Keratinocyte (primary cell): ENCODE measurements around the gene SCRN2. TPM values are rescaled to one million over a fixed set of nuclear protein-coding genes. Genes with fewer than 3 reads are reported as not detected.
A peak's percentile ranks its signal among the peaks of the same experiment; 100 is the strongest.

Experiments used
- DNase-seq: peaks from one replicate; pipeline ENCODE4 v3.0.0-alpha.2; 2011; ENCODE audit warnings: low read depth, missing footprints, low spot score
- FAIRE-seq: peaks from 2 replicates; lab custom pipeline; 2011; peaks lifted over from hg19 to GRCh38; lab: Jason Lieb, UNC
- H2AFZ ChIP-seq: 2 replicates; pipeline ENCODE4 v1.6.0; 2012; ENCODE audit warnings: low read length, control low read depth, inconsistent platforms; ENCODE audit not compliant: control insufficient read depth
- H3K27ac ChIP-seq: 2 replicates; pipeline ENCODE4 v1.5.1; 2011; ENCODE audit warnings: low read length; ENCODE audit not compliant: control insufficient read depth, insufficient read depth
- H3K27me3 ChIP-seq: 3 replicates; pipeline ENCODE4 v1.6.0; 2011; ENCODE audit warnings: low read length; ENCODE audit not compliant: control insufficient read depth, insufficient read depth; ENCODE audit errors: extremely low read depth
- H3K36me3 ChIP-seq, 2 experiments: 2 replicates in 1 of 2; 3 replicates in 1 of 2; pipeline ENCODE4 v1.5.1; 2011; ENCODE audit warnings: low read length in 2 of 2, mild to moderate bottlenecking in 1 of 2; ENCODE audit not compliant: control insufficient read depth in 2 of 2, insufficient read depth in 2 of 2; ENCODE audit errors: extremely low read depth in 1 of 2
- H3K4me1 ChIP-seq: 3 replicates; pipeline ENCODE4 v1.5.1; 2011; ENCODE audit warnings: low read length; ENCODE audit not compliant: control insufficient read depth, insufficient read depth; ENCODE audit errors: extremely low read depth
- H3K4me2 ChIP-seq: 3 replicates; pipeline ENCODE4 v1.6.0; 2011; ENCODE audit warnings: low read depth, low read length; ENCODE audit not compliant: control insufficient read depth, insufficient read depth; ENCODE audit errors: extremely low read depth
- H3K4me3 ChIP-seq, 3 experiments: fragments of 200-600 bp in 1 of 3; sonication (generic) in 1 of 3; 2 replicates in 2 of 3; 3 replicates in 1 of 3; pipeline ENCODE4 v1.5.1; 2011 to 2016; ENCODE audit warnings: low read length in 3 of 3, mild to moderate bottlenecking in 3 of 3, control low read depth in 2 of 3, inconsistent platforms in 1 of 3, low read depth in 1 of 3, mixed read lengths in 1 of 3, mixed run types in 1 of 3, moderate library complexity in 1 of 3; ENCODE audit not compliant: control insufficient read depth in 2 of 3, insufficient read depth in 2 of 3; ENCODE audit errors: extremely low read depth in 1 of 3
- H3K79me2 ChIP-seq: 2 replicates; pipeline ENCODE4 v1.6.0; 2012; ENCODE audit warnings: low read length; ENCODE audit not compliant: control insufficient read depth, insufficient read depth
- H3K9ac ChIP-seq: 3 replicates; pipeline ENCODE4 v1.6.0; 2011; ENCODE audit warnings: low read length; ENCODE audit not compliant: control insufficient read depth, insufficient read depth; ENCODE audit errors: extremely low read depth
- H3K9me1 ChIP-seq: 3 replicates; pipeline ENCODE4 v1.6.0; 2011; ENCODE audit warnings: low read length; ENCODE audit not compliant: control insufficient read depth, insufficient read depth; ENCODE audit errors: extremely low read depth
- H3K9me3 ChIP-seq: 2 replicates; pipeline ENCODE4 v1.5.1; 2012; ENCODE audit warnings: low read depth, low read length; ENCODE audit not compliant: control insufficient read depth
- H4K20me1 ChIP-seq: 3 replicates; pipeline ENCODE4 v1.6.0; 2011; ENCODE audit warnings: low read length; ENCODE audit not compliant: control insufficient read depth, insufficient read depth; ENCODE audit errors: extremely low read depth
- EZH2 ChIP-seq: IDR thresholded peaks from one replicate; pipeline ENCODE4 v1.6.1; 2012; ENCODE audit warnings: inconsistent platforms, mild to moderate bottlenecking, low read length, moderate library complexity
- dilution Hi-C: fragments of 300-500 bp; cut with MboI; formaldehyde crosslinking; loops from one replicate; pipeline ENCODE4 v1.7.0; 2020; ENCODE audit warnings: low sequenced_read_pairs; ENCODE audit not compliant: extremely low pct_ligation_motif_present
- polyA plus RNA-seq, 5 experiments: library from polyadenylated mRNA; depleted of rRNA in 3 of 5; stranded (reverse) in 3 of 5; stranded (forward) in 1 of 5; unstranded in 1 of 5; fragments of >200 nt; gene quantifications; 1 replicate in 1 of 5; 2 replicates in 3 of 5; 3 replicates in 1 of 5; pipeline versions ENCODE4 v1.2.1 to v1.2.3, GENCODE V29; 2011 to 2012; ENCODE audit warnings: missing spikeins in 2 of 5, low read depth in 1 of 5, low replicate concordance in 1 of 5
- TF ChIP-seq, protein P1 (sequence below), 3 experiments: IDR thresholded peaks in 1 of 3; conservative IDR thresholded peaks in 1 of 3; optimal IDR thresholded peaks in 1 of 3; 2 replicates in 2 of 3; 3 replicates in 1 of 3; pipeline versions ENCODE3 to v1.5.1; 2011; ENCODE audit warnings: low read length in 3 of 3, mild to moderate bottlenecking in 3 of 3, moderate library complexity in 2 of 3, control low read depth in 1 of 3, inconsistent platforms in 1 of 3; ENCODE audit not compliant: insufficient read depth in 2 of 3; ENCODE audit errors: extremely low read depth in 1 of 3

SCRN2 gene
- polyA plus RNA-seq, 1 donor (not counting 4 experiments of a cell fraction or from before 2014, with no cell fraction given) = 17.1 TPM

DNA sequence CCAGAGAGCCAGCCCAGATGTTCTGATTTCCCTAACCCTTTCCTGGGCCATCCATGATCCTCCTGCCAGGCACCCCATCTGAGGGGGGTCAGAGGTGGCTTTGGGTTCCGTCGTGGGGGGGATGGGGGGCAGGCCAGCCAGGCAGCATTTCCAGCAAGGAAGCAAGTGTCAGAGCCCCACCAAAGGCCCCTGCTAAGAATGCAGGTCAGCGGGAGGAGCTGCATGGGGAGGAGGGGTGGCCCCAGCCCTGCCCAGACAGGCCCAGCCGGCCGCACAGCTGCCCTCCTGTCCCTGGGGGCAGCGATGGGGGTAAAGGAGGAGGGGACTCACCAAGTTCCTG, 2.3 kb upstream of the SCRN2 start:
- dilution Hi-C loops = no loop called here
- FAIRE-seq = no peak
- TF ChIP-seq EZH2 = no peak
- TF ChIP-seq, protein P1, sequence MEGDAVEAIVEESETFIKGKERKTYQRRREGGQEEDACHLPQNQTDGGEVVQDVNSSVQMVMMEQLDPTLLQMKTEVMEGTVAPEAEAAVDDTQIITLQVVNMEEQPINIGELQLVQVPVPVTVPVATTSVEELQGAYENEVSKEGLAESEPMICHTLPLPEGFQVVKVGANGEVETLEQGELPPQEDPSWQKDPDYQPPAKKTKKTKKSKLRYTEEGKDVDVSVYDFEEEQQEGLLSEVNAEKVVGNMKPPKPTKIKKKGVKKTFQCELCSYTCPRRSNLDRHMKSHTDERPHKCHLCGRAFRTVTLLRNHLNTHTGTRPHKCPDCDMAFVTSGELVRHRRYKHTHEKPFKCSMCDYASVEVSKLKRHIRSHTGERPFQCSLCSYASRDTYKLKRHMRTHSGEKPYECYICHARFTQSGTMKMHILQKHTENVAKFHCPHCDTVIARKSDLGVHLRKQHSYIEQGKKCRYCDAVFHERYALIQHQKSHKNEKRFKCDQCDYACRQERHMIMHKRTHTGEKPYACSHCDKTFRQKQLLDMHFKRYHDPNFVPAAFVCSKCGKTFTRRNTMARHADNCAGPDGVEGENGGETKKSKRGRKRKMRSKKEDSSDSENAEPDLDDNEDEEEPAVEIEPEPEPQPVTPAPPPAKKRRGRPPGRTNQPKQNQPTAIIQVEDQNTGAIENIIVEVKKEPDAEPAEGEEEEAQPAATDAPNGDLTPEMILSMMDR (optimal IDR thresholded peaks at IDR 0.05 in 1 of 3, IDR thresholded peaks at IDR 0.05 in 1 of 3, conservative IDR thresholded peaks at IDR 0.05 in 1 of 3; ENCODE audit: extremely low read depth in 1 of 3, insufficient read depth in 2 of 3, low read length in 3 of 3) = no peak
- Histone ChIP-seq H3K27me3 (no peaks in the 10 kb centered on the region), H3K4me2 (no peak overlapping the region), H3K9me1 (no peaks in the 10 kb centered on the region), H3K4me1 (peaks cover 34% of the 10 kb centered on the region), H3K27ac (no peak overlapping the region), H4K20me1 (no peaks in the 10 kb centered on the region), H2AFZ (no peak overlapping the region), H3K36me3 (peaks cover 0 to 10% of the 10 kb centered on the region in 2 experiments), H3K9ac (no peak overlapping the region), H3K9me3 (no peaks in the 10 kb centered on the region), H3K79me2 (peaks cover 5% of the 10 kb centered on the region), H3K4me3 (no peak overlapping the region)
- DNase-seq = no peak

DNA sequence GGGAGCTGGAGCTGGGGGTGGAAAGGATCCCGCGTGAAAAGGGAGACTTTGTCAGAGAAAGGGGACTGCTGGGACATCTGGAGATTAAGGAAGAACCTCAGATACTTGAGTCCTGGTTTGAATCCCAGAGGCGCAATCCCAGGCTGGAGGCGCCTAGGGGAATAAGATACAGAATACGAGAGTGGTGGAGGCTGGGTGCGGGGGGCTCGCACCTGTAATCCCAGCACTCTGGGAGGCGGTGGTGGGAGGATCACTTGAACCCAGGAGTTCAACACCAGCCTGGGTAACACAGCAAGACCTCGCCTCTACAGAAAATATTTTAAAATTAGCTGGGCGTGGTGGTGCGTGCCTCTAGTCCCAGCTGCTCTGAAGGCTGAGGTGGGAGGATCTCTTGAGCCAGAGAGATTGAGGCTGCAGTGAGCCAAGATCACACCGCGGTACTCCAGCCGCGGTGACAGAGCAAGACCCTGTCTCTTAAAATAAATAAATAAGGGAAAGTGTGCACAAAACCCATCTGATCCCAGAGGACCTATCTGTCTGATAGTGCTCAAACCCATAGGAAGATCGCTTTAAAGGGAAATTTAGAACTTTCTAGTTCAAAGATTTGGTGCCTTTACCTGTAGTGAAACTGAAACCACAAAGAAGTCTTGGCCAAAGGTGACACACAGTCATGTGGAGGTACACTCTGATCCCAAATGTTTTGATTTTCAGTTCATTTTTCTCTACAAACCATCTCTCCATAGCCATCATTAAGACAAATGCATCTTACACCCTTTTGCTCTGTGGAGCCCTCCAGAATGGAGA, 617 bp upstream of the SCRN2 start:
- H3K9me3 ChIP-seq = no peaks in the 10 kb centered on the region
- TF ChIP-seq, protein P1 (optimal IDR thresholded peaks at IDR 0.05 in 1 of 3, IDR thresholded peaks at IDR 0.05 in 1 of 3, conservative IDR thresholded peaks at IDR 0.05 in 1 of 3; ENCODE audit: extremely low read depth in 1 of 3, insufficient read depth in 2 of 3, low read length in 3 of 3) = no peak
- no peak for TF ChIP-seq EZH2
- peak overlapping the region; percentile 81 for H3K9ac ChIP-seq
- H3K4me2 ChIP-seq = peak overlapping the region; percentile 96
- peak overlapping the region; percentile 96 for H2AFZ ChIP-seq
- dilution Hi-C loops = no loop called here
- no peaks in the 10 kb centered on the region for H3K27me3 ChIP-seq
- peak overlapping the region; percentile 78 to 95 (median 88) for H3K4me3 ChIP-seq
- DNase-seq (no peak), FAIRE-seq (no peak)
- peaks cover 0 to 13% of the 10 kb centered on the region in 2 experiments for H3K36me3 ChIP-seq
- H3K27ac ChIP-seq = peak overlapping the region; percentile 68
- H4K20me1 ChIP-seq = no peaks in the 10 kb centered on the region
- peaks cover 27% of the 10 kb centered on the region for H3K4me1 ChIP-seq
- H3K9me1 ChIP-seq = no peaks in the 10 kb centered on the region
- H3K79me2 ChIP-seq = peaks cover 5% of the 10 kb centered on the region
